ENCODE results near the gene CRAT.

The CRAT gene

DNA sequence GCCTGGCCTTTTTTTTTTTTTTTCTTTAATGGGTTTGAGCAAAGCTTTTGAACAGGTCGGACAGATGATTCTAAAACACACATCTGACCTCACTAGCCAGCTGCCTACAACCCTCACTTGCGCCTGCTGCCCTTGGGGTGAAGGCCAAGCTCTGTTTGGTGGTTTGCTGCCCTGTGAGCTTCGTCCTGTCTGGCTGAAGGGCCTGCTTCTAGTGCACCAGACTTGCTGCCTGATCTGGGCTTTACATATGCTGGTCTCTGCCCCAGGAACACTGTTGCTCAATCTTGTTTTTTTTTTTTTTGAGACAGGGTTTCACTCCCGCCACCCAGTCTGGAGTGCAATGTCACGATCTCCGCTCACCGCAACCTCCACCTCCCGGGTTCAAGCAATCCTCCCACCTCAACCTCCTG is 46.1 kb downstream of the CRAT start:
- DNase-seq (ENCODE audit: low read depth, low spot score), result no peak

DNA sequence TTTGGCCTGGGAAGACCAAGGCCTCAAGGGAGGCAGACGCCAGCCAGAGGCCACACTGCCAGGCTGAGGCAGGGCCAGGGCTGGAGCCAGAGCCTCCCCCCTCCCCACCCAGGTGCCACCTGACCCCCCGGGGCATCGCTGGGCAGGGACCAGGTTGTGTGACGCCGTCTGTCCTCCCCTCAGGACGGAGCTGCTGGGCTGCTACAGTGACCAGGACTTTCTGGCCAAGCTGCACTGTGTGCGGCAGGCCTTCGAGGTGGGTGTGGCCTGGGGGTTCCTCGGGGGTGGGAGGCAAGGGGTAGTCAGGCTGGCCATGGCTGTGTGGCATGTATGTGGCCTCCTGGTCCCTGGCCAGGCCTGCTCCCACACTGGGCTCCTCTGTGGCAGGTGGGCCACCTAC is 47.5 kb downstream of the CRAT start:
- DNase-seq (ENCODE audit: low read depth, low spot score), result no peak

DNA sequence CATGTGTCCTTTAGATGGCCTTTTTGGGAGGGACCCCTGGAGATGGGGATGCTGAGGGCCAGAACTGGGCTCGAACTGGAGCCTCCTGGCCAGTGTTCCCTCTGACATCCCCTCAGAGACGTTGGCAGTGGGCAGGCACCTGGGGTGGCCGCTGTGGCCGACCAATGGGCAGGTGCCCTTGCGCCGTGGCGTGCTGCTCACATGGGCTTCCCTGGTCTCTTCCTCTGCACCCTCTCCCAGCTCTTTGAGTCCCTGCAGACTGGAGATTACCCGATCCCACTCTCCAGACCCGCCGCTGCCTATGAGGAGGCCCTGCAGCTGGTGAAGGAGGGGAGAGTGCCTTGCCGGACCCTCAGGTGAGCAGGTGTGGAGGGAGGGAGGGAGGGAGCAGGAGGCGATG is 49.6 kb downstream of the CRAT start:
- no peak for DNase-seq (ENCODE audit: low read depth, low spot score)

DNA sequence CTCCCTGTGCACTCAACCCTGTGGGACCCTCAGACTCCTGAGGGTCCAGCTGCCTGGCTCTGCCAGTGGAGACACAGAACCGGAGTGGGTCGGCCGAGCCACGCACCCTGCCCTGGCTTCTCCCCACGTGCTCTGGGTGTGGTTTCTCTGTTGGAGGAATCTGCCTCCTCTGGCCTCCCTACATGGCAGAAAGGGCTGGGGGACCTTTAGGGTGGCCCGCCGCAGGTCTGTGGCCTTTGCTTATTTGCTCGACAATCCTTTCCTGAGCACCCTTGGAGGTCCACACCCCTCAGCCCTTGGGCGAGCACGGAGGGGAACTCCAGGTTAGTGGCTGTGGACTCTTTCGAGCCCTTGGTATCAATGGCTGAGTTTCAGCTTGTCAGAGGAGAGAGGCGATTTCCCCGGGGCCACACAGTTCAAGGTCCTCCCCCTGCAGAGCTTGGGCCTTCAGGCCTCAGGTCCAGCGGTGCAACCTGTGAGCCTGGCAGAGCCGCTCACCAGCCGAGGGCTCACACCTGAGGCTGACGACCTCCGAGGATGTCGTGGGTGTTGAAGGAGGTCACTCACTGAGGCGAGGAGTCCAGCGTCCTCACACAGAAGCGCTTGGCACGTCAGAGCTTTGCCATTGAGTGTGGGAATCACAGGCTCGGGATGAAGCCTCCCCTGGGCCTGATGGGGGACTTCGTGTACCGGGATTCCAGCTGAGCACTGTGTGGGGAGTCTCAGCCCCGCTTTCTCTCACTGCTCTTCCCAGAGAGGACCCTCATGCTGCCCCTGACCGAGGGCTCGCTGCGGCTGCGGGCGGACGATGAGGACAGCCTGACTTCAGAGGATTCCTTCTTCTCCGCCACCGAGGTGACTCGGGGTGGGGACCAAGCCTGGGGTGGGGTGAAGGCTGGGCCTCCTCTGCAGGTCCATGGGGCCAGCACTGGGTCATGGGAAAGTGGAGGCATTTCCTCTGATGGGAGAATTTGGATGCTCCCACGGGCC is 50.5 kb downstream of the CRAT start:
- no peak for DNase-seq (ENCODE audit: low read depth, low spot score)

DNA sequence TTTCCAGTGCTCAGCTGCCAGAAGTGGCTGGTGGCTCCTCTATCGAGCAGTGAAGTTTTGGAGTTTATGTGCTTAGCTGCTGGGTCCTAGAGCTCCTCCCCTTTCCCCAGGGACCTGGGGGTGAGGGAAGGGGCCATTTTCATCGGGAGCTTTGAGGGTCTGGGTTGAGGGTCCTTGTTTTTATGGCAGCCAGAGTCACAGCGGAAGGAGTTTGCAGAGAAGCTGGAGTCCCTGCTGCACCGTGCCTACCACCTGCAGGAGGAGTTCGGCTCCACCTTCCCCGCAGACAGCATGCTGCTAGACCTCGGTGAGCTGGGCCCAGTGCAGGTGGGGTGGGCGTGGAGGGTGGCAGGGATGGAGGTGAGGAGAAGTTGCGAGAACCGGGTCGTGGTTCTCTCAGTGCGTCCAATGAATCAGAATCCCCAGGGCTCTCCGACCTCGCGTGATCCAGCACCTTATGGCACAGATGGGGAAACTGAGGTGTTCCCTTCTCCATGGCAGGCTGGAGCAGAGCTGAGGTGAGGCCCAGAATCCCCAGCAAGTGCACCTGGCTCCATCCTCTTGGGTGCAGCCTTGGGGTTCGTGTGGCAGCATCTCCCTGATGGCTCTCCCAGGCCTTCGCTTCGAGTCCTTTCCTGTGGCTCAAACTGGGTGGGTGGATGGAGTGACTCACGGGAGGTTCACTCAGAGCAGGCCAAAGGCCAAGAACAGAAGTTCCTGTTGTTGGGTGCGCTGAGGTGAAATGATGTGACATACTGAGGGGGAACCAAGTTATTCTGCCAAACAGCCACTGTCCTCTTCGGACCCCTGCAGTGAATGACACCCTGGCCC is 51.4 kb downstream of the CRAT start:
- DNase-seq (ENCODE audit: low read depth, low spot score), result no peak

DNA sequence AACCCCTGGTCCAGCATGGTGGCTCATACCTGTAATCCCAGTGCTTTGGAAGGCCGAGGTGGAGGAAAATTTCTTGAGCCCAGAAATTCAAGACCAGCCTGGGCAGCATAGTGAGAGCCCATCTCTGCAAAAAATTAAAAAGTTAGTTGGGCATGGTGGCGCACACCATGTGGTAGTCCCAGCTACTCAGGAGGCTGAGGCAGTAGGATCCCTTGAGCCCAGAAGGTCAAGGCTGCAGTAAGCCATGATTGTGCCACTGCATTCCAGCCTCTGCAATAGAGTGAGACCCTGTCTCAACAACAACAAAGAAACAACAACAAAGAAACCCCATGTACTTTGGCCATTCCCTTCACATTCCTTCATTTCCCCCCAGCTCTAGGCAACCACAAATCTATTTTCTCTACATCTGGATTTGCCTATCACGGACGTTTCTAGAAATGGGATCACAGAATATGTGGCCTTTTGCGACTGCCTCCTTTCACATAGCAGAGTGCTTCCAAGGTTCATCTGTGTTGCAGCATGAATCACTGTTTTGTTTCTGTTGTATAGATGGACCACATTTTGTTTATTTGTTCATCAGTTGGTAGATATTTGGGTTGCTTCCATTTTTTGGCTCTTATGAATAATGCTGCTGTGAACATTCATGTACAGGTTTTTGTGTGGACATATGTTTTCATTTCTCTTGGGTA is 56.3 kb downstream of the CRAT start:
- no peak for DNase-seq (ENCODE audit: low read depth, low spot score)

DNA sequence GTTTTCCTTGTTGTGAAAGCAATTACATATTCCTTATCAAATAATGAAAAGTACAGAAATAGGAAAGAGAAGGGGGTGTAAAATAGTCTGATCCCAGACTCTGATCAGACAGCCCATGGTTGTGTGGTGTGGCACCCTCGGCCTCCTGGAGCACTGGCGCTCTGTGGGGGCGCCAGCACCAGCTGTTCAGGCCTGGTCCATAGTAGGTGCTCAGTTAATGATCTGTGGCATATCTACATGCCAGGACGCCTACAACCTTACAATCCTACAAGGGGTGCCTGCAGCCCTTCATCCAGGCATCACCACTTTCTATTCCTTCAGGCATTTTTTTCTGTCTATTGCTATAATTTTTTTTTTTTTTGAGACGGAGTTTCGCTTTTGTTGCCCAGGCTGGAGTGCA is 57.6 kb downstream of the CRAT start:
- no peak for DNase-seq (ENCODE audit: low read depth, low spot score)

DNA sequence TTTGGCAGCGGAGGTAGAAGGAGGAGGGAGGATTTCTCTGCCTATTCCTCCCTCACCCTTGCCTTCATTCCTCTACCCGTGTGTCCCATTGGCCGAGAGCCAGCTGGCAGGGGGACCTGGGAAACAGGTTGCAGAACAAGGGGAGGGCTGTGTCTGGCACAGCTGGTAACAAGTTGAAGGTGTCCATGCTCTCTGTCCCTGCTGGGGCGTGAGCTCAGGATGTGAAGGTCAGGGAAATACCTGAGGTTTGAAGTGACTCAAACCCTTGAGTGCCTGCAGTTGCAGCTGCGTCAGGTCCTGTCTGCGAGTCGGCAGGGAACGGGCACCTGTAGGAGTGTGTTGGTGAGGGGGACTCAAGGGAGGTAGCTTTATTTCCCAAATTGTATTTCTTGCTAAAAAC is 58.0 kb downstream of the CRAT start:
- no peak for DNase-seq (ENCODE audit: low read depth, low spot score)
